Measurements from ENCODE around the gene TPPP3.
"Not testable (repeated sequence)": the region's sequence is repeated elsewhere in the genome, so short reads cannot be mapped to it uniquely, and the experiment has no call there.

TPPP3 gene

GRCh38 chr16:67359540-67360269 lies 33.6 kb downstream of the TPPP3 start:
- not testable (repeated sequence) for H3K4me1 ChIP-seq (ENCODE audit: control insufficient read depth, low read depth, low read length); H2BK5ac ChIP-seq (ENCODE audit: low read length); H4K8ac ChIP-seq (ENCODE audit: low read depth, low read length); H2BK120ac ChIP-seq (ENCODE audit: low read depth, low read length); H3K56ac ChIP-seq (ENCODE audit: low read length); H4K5ac ChIP-seq (ENCODE audit: low read length); H3K4me2 ChIP-seq (ENCODE audit: low read length); H3K9ac ChIP-seq (ENCODE audit: low read length); H3K18ac ChIP-seq (ENCODE audit: low read length); DNase-seq; H3K23ac ChIP-seq (ENCODE audit: low read length); H3K79me2 ChIP-seq (ENCODE audit: control insufficient read depth, insufficient read depth, low read length); H3K4me3 ChIP-seq (ENCODE audit: low read length); H3K27ac ChIP-seq (ENCODE audit: low read depth, low read length); H2AK5ac ChIP-seq (ENCODE audit: low read length); H2BK15ac ChIP-seq (replicated peaks; ENCODE audit: low read depth); H3K36me3 ChIP-seq (ENCODE audit: control insufficient read depth, insufficient read depth, low read length); H3K79me1 ChIP-seq (ENCODE audit: low read length); H3K27me3 ChIP-seq (ENCODE audit: insufficient read depth, low read length, poor library complexity); H3K4ac ChIP-seq (ENCODE audit: low read depth, low read length)
- WGBS (ENCODE audit: extremely low coverage, insufficient coverage, low lambda C conversion rate), result no CpG with 5 or more reads among the region's 8 CpGs

GRCh38 chr16:67357561-67357960 lies 35.7 kb downstream of the TPPP3 start:
- WGBS (ENCODE audit: extremely low coverage, insufficient coverage, low lambda C conversion rate), result no CpG with 5 or more reads among the region's 4 CpGs

GRCh38 chr16:67356396-67356795 lies 36.9 kb downstream of the TPPP3 start:
- Histone ChIP-seq H4K5ac (ENCODE audit: low read length) (no peak overlapping the region), H2BK15ac (replicated peaks; ENCODE audit: low read depth) (no peak overlapping the region), H3K79me1 (ENCODE audit: low read length) (no peaks in the 10 kb centered on the region), H3K27ac (ENCODE audit: low read depth, low read length) (no peak overlapping the region), H3K36me3 (ENCODE audit: control insufficient read depth, insufficient read depth, low read length) (no peaks in the 10 kb centered on the region), H3K56ac (ENCODE audit: low read length) (no peak overlapping the region), H3K23ac (ENCODE audit: low read length) (no peak overlapping the region), H3K4me3 (ENCODE audit: low read length) (no peak overlapping the region), H3K79me2 (ENCODE audit: control insufficient read depth, insufficient read depth, low read length) (no peaks in the 10 kb centered on the region), H3K18ac (ENCODE audit: low read length) (no peak overlapping the region), H3K27me3 (ENCODE audit: insufficient read depth, low read length, poor library complexity) (no peaks in the 10 kb centered on the region), H2BK5ac (ENCODE audit: low read length) (no peak overlapping the region), H4K8ac (ENCODE audit: low read depth, low read length) (no peak overlapping the region), H2BK120ac (ENCODE audit: low read depth, low read length) (no peak overlapping the region), H2AK5ac (ENCODE audit: low read length) (no peak overlapping the region), H3K4me2 (ENCODE audit: low read length) (no peak overlapping the region), H3K9ac (ENCODE audit: low read length) (no peak overlapping the region), H3K4ac (ENCODE audit: low read depth, low read length) (no peak overlapping the region), H3K4me1 (ENCODE audit: control insufficient read depth, low read depth, low read length) (peaks cover 2% of the 10 kb centered on the region)
- WGBS (ENCODE audit: extremely low coverage, insufficient coverage, low lambda C conversion rate), result no CpG with 5 or more reads among the region's 3 CpGs
- DNase-seq, result no peak

More at GRCh38 chr16:67357561-67357960, 35.7 kb downstream of the TPPP3 start:
- Histone ChIP-seq H3K36me3 (ENCODE audit: control insufficient read depth, insufficient read depth, low read length) (no peaks in the 10 kb centered on the region), H3K23ac (ENCODE audit: low read length) (no peak overlapping the region), H3K27ac (ENCODE audit: low read depth, low read length) (no peak overlapping the region), H3K56ac (ENCODE audit: low read length) (no peak overlapping the region), H4K5ac (ENCODE audit: low read length) (no peak overlapping the region), H2AK5ac (ENCODE audit: low read length) (no peak overlapping the region), H3K4me3 (ENCODE audit: low read length) (no peak overlapping the region), H3K18ac (ENCODE audit: low read length) (no peak overlapping the region), H3K9ac (ENCODE audit: low read length) (no peak overlapping the region), H3K79me1 (ENCODE audit: low read length) (no peaks in the 10 kb centered on the region), H2BK15ac (replicated peaks; ENCODE audit: low read depth) (no peak overlapping the region), H3K27me3 (ENCODE audit: insufficient read depth, low read length, poor library complexity) (no peaks in the 10 kb centered on the region), H3K79me2 (ENCODE audit: control insufficient read depth, insufficient read depth, low read length) (no peaks in the 10 kb centered on the region), H3K4me1 (ENCODE audit: control insufficient read depth, low read depth, low read length) (peaks cover 2% of the 10 kb centered on the region), H3K4ac (ENCODE audit: low read depth, low read length) (no peak overlapping the region), H4K8ac (ENCODE audit: low read depth, low read length) (no peak overlapping the region), H2BK120ac (ENCODE audit: low read depth, low read length) (no peak overlapping the region), H3K4me2 (ENCODE audit: low read length) (no peak overlapping the region), H2BK5ac (ENCODE audit: low read length) (no peak overlapping the region)
- no peak for DNase-seq

GRCh38 chr16:67352463-67352862 lies 40.8 kb downstream of the TPPP3 start:
- H2BK120ac ChIP-seq (ENCODE audit: low read depth, low read length); H3K4me3 ChIP-seq (ENCODE audit: low read length); H3K27me3 ChIP-seq (ENCODE audit: insufficient read depth, low read length, poor library complexity); H4K5ac ChIP-seq (ENCODE audit: low read length); H4K8ac ChIP-seq (ENCODE audit: low read depth, low read length); H3K4me1 ChIP-seq (ENCODE audit: control insufficient read depth, low read depth, low read length); H2AK5ac ChIP-seq (ENCODE audit: low read length); H3K4me2 ChIP-seq (ENCODE audit: low read length); H3K4ac ChIP-seq (ENCODE audit: low read depth, low read length); H3K56ac ChIP-seq (ENCODE audit: low read length); H3K18ac ChIP-seq (ENCODE audit: low read length); H3K27ac ChIP-seq (ENCODE audit: low read depth, low read length); H3K79me2 ChIP-seq (ENCODE audit: control insufficient read depth, insufficient read depth, low read length); H2BK5ac ChIP-seq (ENCODE audit: low read length); H3K79me1 ChIP-seq (ENCODE audit: low read length); H2BK15ac ChIP-seq (replicated peaks; ENCODE audit: low read depth); H3K36me3 ChIP-seq (ENCODE audit: control insufficient read depth, insufficient read depth, low read length); H3K23ac ChIP-seq (ENCODE audit: low read length); H3K9ac ChIP-seq (ENCODE audit: low read length); DNase-seq: not testable (repeated sequence)
- no CpG with 5 or more reads among the region's 3 CpGs for WGBS (ENCODE audit: extremely low coverage, insufficient coverage, low lambda C conversion rate)

- Histone ChIP-seq H3K79me2 (ENCODE audit: control insufficient read depth, insufficient read depth, low read length) (no peaks in the 10 kb centered on the region), H3K4me3 (ENCODE audit: low read length) (no peak overlapping the region), H3K23ac (ENCODE audit: low read length) (no peak overlapping the region), H3K9ac (ENCODE audit: low read length) (no peak overlapping the region), H3K4ac (ENCODE audit: low read depth, low read length) (no peak overlapping the region), H2BK15ac (replicated peaks; ENCODE audit: low read depth) (no peak overlapping the region), H3K36me3 (ENCODE audit: control insufficient read depth, insufficient read depth, low read length) (no peaks in the 10 kb centered on the region), H3K18ac (ENCODE audit: low read length) (no peak overlapping the region), H3K4me1 (ENCODE audit: control insufficient read depth, low read depth, low read length) (no peaks in the 10 kb centered on the region), H2BK120ac (ENCODE audit: low read depth, low read length) (no peak overlapping the region), H2BK5ac (ENCODE audit: low read length) (no peak overlapping the region), H2AK5ac (ENCODE audit: low read length) (no peak overlapping the region), H3K4me2 (ENCODE audit: low read length) (no peak overlapping the region), H4K5ac (ENCODE audit: low read length) (no peak overlapping the region), H3K79me1 (ENCODE audit: low read length) (no peaks in the 10 kb centered on the region), H3K56ac (ENCODE audit: low read length) (no peak overlapping the region), H3K27me3 (ENCODE audit: insufficient read depth, low read length, poor library complexity) (no peaks in the 10 kb centered on the region), H4K8ac (ENCODE audit: low read depth, low read length) (no peak overlapping the region), H3K27ac (ENCODE audit: low read depth, low read length) (no peak overlapping the region)
- WGBS (ENCODE audit: extremely low coverage, insufficient coverage, low lambda C conversion rate), result no CpG with 5 or more reads among the region's 1 CpG
- DNase-seq, result no peak
Measured at GRCh38 chr16:67350324-67350723, 43.0 kb downstream of the TPPP3 start.

GRCh38 chr16:67349172-67349571 lies 44.1 kb downstream of the TPPP3 start:
- no peak overlapping the region for H3K9ac ChIP-seq (ENCODE audit: low read length)
- no peak overlapping the region for H2AK5ac ChIP-seq (ENCODE audit: low read length)
- no peak for DNase-seq

More at GRCh38 chr16:67349172-67349571, 44.1 kb downstream of the TPPP3 start:
- H3K23ac ChIP-seq (ENCODE audit: low read length), result no peak overlapping the region
- H3K56ac ChIP-seq (ENCODE audit: low read length), result no peak overlapping the region
- no peak overlapping the region for H2BK15ac ChIP-seq (replicated peaks; ENCODE audit: low read depth)
- no peaks in the 10 kb centered on the region for H3K27me3 ChIP-seq (ENCODE audit: insufficient read depth, low read length, poor library complexity)
- H3K79me1 ChIP-seq (ENCODE audit: low read length), result no peaks in the 10 kb centered on the region
- H3K36me3 ChIP-seq (ENCODE audit: control insufficient read depth, insufficient read depth, low read length), result no peaks in the 10 kb centered on the region
- no peak overlapping the region for H3K4ac ChIP-seq (ENCODE audit: low read depth, low read length)
- no peaks in the 10 kb centered on the region for H3K4me1 ChIP-seq (ENCODE audit: control insufficient read depth, low read depth, low read length)
- H2BK120ac ChIP-seq (ENCODE audit: low read depth, low read length), result no peak overlapping the region
- no peaks in the 10 kb centered on the region for H3K79me2 ChIP-seq (ENCODE audit: control insufficient read depth, insufficient read depth, low read length)
- H4K8ac ChIP-seq (ENCODE audit: low read depth, low read length), result no peak overlapping the region
- H2BK5ac ChIP-seq (ENCODE audit: low read length), result no peak overlapping the region
- H4K5ac ChIP-seq (ENCODE audit: low read length), result no peak overlapping the region
- no peak overlapping the region for H3K4me3 ChIP-seq (ENCODE audit: low read length)
- no peak overlapping the region for H3K4me2 ChIP-seq (ENCODE audit: low read length)
- H3K27ac ChIP-seq (ENCODE audit: low read depth, low read length), result no peak overlapping the region
- no peak overlapping the region for H3K18ac ChIP-seq (ENCODE audit: low read length)

Data from mesendoderm (in vitro differentiated cells).